Caco-2 (cell line): ENCODE data around the gene FOXJ3. TPM values are rescaled to one million over a fixed set of nuclear protein-coding genes. Genes with fewer than 3 reads are reported as not detected.

Source experiments
- BruUV-seq: library from RNA; stranded (reverse); fragments of 400-500 nt; replicated peaks from 2 replicates; lab custom pipeline; 2021; lab: Mats Ljungman, UMichigan
- CTCF ChIA-PET: fragments of 300-600 bp; sonication (Branson Sonifier 250); formaldehyde crosslinking; loops from one replicate; lab custom pipeline; 2022; ENCODE audit warnings: antibody characterized with exemption; lab: Charles Lee
- POLR2A ChIA-PET: fragments of 300-600 bp; sonication (Branson Sonifier 250); formaldehyde crosslinking; loops from one replicate; lab custom pipeline; 2022; ENCODE audit warnings: antibody characterized with exemption; lab: Charles Lee
- DNase-seq, 2 experiments: peaks; one replicate each; pipeline versions ENCODE4 v3.0.0 to v3.0.0-alpha.2; 2020 to 2022
- H3K27me3 ChIP-seq: replicated peaks from 2 replicates; pipeline ENCODE4 v1.6.0; 2011; ENCODE audit warnings: low read length; ENCODE audit not compliant: control insufficient read depth, insufficient read depth
- H3K36me3 ChIP-seq: 2 replicates; pipeline ENCODE4 v1.5.1; 2011; ENCODE audit warnings: low read length; ENCODE audit not compliant: control insufficient read depth, insufficient read depth
- H3K4me1 ChIP-seq: fragments of 250-450 bp; sonication (Bioruptor Pico); 2 replicates; pipeline ENCODE4 v1.5.1; 2020; ENCODE audit warnings: mild to moderate bottlenecking
- H3K4me3 ChIP-seq: 2 replicates; pipeline ENCODE4 v1.5.1; 2011; ENCODE audit warnings: low read depth, mild to moderate bottlenecking, control low read depth, low read length
- H3K9me3 ChIP-seq: fragments of 250-450 bp; sonication (Bioruptor Pico); 2 replicates; pipeline ENCODE4 v1.5.1; 2020; ENCODE audit warnings: mild to moderate bottlenecking, moderate library complexity
- H3K27ac Mint-ChIP-seq: one replicate; pipeline ENCODE4 v1.8.0; 2022; ENCODE audit warnings: mixed read lengths; ENCODE audit not compliant: unreplicated experiment
- H3K27me3 Mint-ChIP-seq: one replicate; pipeline ENCODE4 v1.8.0; 2022; ENCODE audit warnings: mixed read lengths; ENCODE audit not compliant: insufficient read depth, unreplicated experiment
- H3K36me3 Mint-ChIP-seq: one replicate; pipeline ENCODE4 v1.8.0; 2022; ENCODE audit warnings: mild to moderate bottlenecking, mixed read lengths; ENCODE audit not compliant: insufficient read depth, unreplicated experiment
- H3K4me1 Mint-ChIP-seq: one replicate; pipeline ENCODE4 v1.8.0; 2022; ENCODE audit warnings: low read depth, mixed read lengths; ENCODE audit not compliant: unreplicated experiment
- H3K4me3 Mint-ChIP-seq: one replicate; pipeline ENCODE4 v1.8.0; 2022; ENCODE audit warnings: mild to moderate bottlenecking, moderate library complexity, mixed read lengths; ENCODE audit not compliant: unreplicated experiment
- H3K9me3 Mint-ChIP-seq: one replicate; pipeline ENCODE4 v1.8.0; 2022; ENCODE audit warnings: mixed read lengths; ENCODE audit not compliant: unreplicated experiment
- intact Hi-C: fragments of 100-400 bp; cut with micrococcal nuclease; formaldehyde crosslinking; loops from one replicate; pipeline ENCODE4 v1.10.0; 2022; ENCODE audit not compliant: unreplicated experiment
- total RNA-seq: library from RNA; stranded (reverse); gene quantifications from 2 replicates; pipeline ENCODE4 v1.2.3, GENCODE V29; 2022
- TF ChIP-seq, protein P1 (sequence below), 2 experiments: fragments of 200-600 bp in 1 of 2; IDR thresholded peaks; 1 replicate in 1 of 2; 2 replicates in 1 of 2; pipeline versions ENCODE4 v1.5.1 to v1.8.0; 2011 to 2022; ENCODE audit warnings: antibody characterized with exemption in 1 of 2, control low read depth in 1 of 2, inconsistent platforms in 1 of 2, low read depth in 1 of 2, low read length in 1 of 2, mild to moderate bottlenecking in 1 of 2, moderate library complexity in 1 of 2; ENCODE audit not compliant: insufficient read depth in 1 of 2, severe bottlenecking in 1 of 2, unreplicated experiment in 1 of 2

FOXJ3 gene
- total RNA-seq, 1 experiment from 2014 or later: 60.2 TPM

DNA sequence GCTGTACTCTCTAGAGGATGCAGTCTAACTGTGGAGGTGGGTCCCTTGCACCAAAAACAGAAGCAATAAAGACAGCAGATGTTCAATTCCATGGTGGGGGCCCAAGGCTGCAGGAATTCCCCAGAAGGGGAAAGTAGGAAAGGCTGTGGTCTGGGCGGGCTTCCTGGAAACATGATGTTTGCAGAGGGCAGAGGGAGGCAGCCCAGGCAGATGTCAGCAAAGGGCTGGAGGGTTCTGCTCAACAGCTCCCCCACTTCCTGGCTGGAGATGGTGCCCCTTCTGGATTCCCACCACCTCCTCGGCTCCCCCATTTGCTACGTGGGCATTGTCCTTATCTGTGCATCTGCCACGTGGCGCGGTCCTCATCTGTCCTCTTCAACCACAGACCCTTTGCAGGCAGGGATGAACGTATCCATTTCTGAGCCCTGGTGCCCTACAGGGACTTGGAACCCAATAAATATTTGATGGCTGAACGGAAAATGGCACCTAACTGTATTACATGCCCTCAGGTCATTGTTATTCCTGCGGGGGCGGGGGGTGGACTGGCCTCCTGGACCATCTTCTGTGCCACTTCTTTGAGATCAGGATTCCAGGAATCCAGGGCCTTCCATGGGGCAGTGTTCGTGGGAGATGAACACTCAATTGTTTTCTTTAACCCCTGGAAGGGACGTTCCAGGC is 190.2 kb downstream of the FOXJ3 start:
- H3K27me3 ChIP-seq: no peaks in the 10 kb centered on the region
- ChIA-PET POLR2A (no interaction called here), CTCF (no interaction called here)
- no peak overlapping the region for H3K4me3 ChIP-seq
- no peak for DNase-seq
- no TSS peak for BruUV-seq
- H3K4me1 ChIP-seq: peaks cover 6% of the 10 kb centered on the region; the same call in 1 of the 2 replicates
- H3K36me3 ChIP-seq: no peaks in the 10 kb centered on the region; the same call in 1 of the 2 replicates
- no peaks in the 10 kb centered on the region for H3K9me3 ChIP-seq
- H3K27ac Mint-ChIP-seq: no peak overlapping the region
- H3K9me3 Mint-ChIP-seq: no peaks in the 10 kb centered on the region
- H3K4me3 Mint-ChIP-seq: no peak overlapping the region
- H3K4me1 Mint-ChIP-seq: no peaks in the 10 kb centered on the region
- H3K36me3 Mint-ChIP-seq: no peaks in the 10 kb centered on the region
- peaks cover 4% of the 10 kb centered on the region for H3K27me3 Mint-ChIP-seq
- intact Hi-C loops: no loop called here
- TF ChIP-seq, protein P1, sequence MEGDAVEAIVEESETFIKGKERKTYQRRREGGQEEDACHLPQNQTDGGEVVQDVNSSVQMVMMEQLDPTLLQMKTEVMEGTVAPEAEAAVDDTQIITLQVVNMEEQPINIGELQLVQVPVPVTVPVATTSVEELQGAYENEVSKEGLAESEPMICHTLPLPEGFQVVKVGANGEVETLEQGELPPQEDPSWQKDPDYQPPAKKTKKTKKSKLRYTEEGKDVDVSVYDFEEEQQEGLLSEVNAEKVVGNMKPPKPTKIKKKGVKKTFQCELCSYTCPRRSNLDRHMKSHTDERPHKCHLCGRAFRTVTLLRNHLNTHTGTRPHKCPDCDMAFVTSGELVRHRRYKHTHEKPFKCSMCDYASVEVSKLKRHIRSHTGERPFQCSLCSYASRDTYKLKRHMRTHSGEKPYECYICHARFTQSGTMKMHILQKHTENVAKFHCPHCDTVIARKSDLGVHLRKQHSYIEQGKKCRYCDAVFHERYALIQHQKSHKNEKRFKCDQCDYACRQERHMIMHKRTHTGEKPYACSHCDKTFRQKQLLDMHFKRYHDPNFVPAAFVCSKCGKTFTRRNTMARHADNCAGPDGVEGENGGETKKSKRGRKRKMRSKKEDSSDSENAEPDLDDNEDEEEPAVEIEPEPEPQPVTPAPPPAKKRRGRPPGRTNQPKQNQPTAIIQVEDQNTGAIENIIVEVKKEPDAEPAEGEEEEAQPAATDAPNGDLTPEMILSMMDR (IDR thresholded peaks at IDR 0.05; ENCODE audit: insufficient read depth in 1 of 2, low read depth in 1 of 2, low read length in 1 of 2, severe bottlenecking in 1 of 2, unreplicated experiment in 1 of 2): no peak

DNA sequence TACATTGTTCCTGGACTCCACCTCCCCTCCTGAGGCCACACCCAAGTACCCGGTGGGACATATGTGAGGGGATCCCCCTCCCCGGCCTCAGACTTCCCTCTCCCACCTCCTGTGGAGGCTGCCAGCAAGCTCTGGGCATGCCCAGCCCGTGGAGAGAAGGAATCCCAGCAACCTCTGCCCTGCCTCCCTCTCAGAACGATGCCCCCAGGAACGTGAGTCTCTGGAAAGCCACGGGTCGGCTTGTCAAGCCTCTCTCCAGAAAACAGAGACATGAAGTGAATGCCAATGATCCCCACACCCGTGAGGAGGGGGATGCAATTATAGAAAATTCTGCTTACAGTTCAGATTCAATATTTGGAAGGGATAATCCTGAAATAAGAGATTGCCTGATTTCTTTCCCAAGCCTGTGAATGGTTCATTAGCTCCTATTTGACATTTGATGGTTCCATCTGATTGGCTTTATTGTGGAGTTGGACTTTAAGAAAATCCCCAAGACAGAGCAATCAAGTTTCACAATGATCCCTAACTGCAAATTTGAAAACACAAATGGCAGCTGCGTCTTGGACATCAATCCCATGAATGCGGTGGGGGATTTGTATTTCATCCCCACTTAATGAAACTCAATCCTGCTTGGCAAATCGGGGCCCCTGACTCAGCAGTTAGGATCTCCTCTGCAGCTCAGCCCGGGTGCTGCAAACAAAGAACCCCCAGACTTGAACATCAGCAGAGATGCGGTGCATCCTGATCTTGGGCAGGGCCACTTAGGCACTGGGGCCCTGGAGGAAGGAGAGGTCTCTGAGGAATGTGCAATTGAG is 190.9 kb downstream of the FOXJ3 start:
- no peak for DNase-seq
- TF ChIP-seq, protein P1 (IDR thresholded peaks at IDR 0.05; ENCODE audit: insufficient read depth in 1 of 2, low read depth in 1 of 2, low read length in 1 of 2, severe bottlenecking in 1 of 2, unreplicated experiment in 1 of 2): no peak
- H3K27me3 ChIP-seq: no peaks in the 10 kb centered on the region
- no peak overlapping the region for H3K4me3 ChIP-seq
- peaks cover 6% of the 10 kb centered on the region; the same call in 1 of the 2 replicates for H3K4me1 ChIP-seq
- CTCF ChIA-PET: no interaction called here
- H3K9me3 ChIP-seq: no peaks in the 10 kb centered on the region
- BruUV-seq: no TSS peak
- Mint-ChIP-seq H3K36me3 (no peaks in the 10 kb centered on the region), H3K9me3 (no peaks in the 10 kb centered on the region), H3K27ac (no peak overlapping the region), H3K4me1 (no peaks in the 10 kb centered on the region), H3K4me3 (no peak overlapping the region), H3K27me3 (peaks cover 4% of the 10 kb centered on the region)
- intact Hi-C loops: no loop called here
- POLR2A ChIA-PET: no interaction called here
- no peaks in the 10 kb centered on the region; the same call in 1 of the 2 replicates for H3K36me3 ChIP-seq

DNA sequence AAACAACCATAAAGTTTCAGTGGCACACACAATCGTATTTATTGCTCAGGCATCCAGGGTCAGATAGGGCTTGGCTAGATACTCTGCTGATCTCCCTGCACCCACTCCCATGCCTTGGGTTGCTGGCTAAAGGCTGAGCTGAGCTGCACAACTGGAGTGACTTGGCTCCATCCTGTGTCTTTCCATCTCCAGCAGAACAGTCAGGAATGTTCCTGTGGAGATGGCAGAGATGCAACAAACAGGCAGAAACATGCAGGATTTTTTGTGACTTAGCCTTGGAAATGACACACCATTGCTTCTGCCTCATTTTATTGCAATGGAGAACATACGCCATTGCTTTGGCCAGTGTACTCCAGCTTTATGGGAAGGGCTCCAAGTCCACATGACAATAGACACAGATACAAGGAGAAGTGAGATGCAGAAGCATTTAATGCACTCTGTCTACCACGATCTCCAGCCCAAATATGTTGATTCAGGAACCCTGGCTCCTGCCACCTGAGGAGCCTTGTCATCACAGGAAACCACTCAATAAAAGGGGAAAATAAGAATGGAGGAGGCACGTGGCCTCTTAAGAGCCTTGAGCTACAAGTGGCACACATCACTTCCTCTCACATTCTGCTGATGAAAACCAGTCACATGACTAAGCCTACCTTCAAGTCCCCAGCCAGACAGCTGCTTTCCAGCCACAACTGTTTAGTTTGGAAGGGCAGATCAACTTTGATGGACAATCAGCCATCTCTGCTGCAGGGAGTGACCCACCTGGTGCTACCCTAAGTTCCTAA is 191.9 kb downstream of the FOXJ3 start:
- intact Hi-C loops: no loop called here
- H3K36me3 ChIP-seq: no peaks in the 10 kb centered on the region; the same call in 1 of the 2 replicates
- H3K36me3 Mint-ChIP-seq: no peaks in the 10 kb centered on the region
- H3K9me3 ChIP-seq: no peaks in the 10 kb centered on the region
- H3K27me3 ChIP-seq: no peaks in the 10 kb centered on the region
- BruUV-seq: no TSS peak
- H3K4me3 ChIP-seq: no peak overlapping the region
- H3K9me3 Mint-ChIP-seq: no peaks in the 10 kb centered on the region
- CTCF ChIA-PET: interaction anchor here (0.5 kb wide), 1 partner anchor 997 kb away, joined by 3 read pairs; no protein-coding TSS in a partner anchor
- no peak for DNase-seq
- no peaks in the 10 kb centered on the region for H3K4me1 Mint-ChIP-seq
- POLR2A ChIA-PET: no interaction called here
- H3K4me1 ChIP-seq: peaks cover 6% of the 10 kb centered on the region; the same call in 1 of the 2 replicates
- H3K27ac Mint-ChIP-seq: no peak overlapping the region
- no peak overlapping the region for H3K4me3 Mint-ChIP-seq
- H3K27me3 Mint-ChIP-seq: peaks cover 4% of the 10 kb centered on the region
- TF ChIP-seq, protein P1 (IDR thresholded peaks at IDR 0.05; ENCODE audit: insufficient read depth in 1 of 2, low read depth in 1 of 2, low read length in 1 of 2, severe bottlenecking in 1 of 2, unreplicated experiment in 1 of 2): no peak
